CD4-positive, alpha-beta T cell (primary cell): ENCODE data around the gene CTIF. TPM values are rescaled to one million over a fixed set of nuclear protein-coding genes. Genes with fewer than 3 reads are reported as not detected.

ENCODE experiments used
- ATAC-seq: fragments of 200-7000 bp; cut with Tn5 transposase; one replicate; pipeline ENCODE4 v1.10.0; 2022; ENCODE audit warnings: mild to moderate bottlenecking; ENCODE audit not compliant: poor library complexity
- CTCF ChIA-PET: fragments of 350-600 bp; sonication (Branson Sonifier 250); formaldehyde crosslinking; loops from one replicate; lab custom pipeline; 2021; ENCODE audit warnings: antibody characterized with exemption, inconsistent platforms; lab: Charles Lee
- POLR2A ChIA-PET: fragments of 350-600 bp; sonication (Branson Sonifier 250); formaldehyde crosslinking; loops from one replicate; lab custom pipeline; 2021; ENCODE audit warnings: antibody characterized with exemption, inconsistent platforms; lab: Charles Lee
- DNase-seq, 14 experiments: peaks; one replicate each; pipeline ENCODE4 v3.0.0-alpha.2; 2013 to 2020; ENCODE audit warnings: mixed read lengths in 2 of 14
- H3K27ac ChIP-seq, 2 donors: one replicate each; pipeline versions ENCODE4 v1.5.1 to v1.7.0; 2013; ENCODE audit warnings: low read length in 2 of 2, low read depth in 1 of 2, mild to moderate bottlenecking in 1 of 2
- H3K27me3 ChIP-seq, 2 experiments: 1 replicate in 1 of 2; 2 replicates in 1 of 2; pipeline versions ENCODE4 v1.6.1 to v1.7.0; 2013; ENCODE audit warnings: low read length in 2 of 2, control low read depth in 1 of 2, mild to moderate bottlenecking in 1 of 2, moderate library complexity in 1 of 2; ENCODE audit not compliant: insufficient read depth in 2 of 2, control insufficient read depth in 1 of 2
- H3K36me3 ChIP-seq: one replicate; pipeline ENCODE4 v1.6.1; 2013; ENCODE audit warnings: low read length, control low read depth; ENCODE audit not compliant: insufficient read depth
- H3K4me1 ChIP-seq: one replicate; pipeline ENCODE4 v1.6.1; 2013; ENCODE audit warnings: low read length, control low read depth; ENCODE audit not compliant: insufficient read depth
- H3K4me3 ChIP-seq: one replicate; pipeline ENCODE4 v1.5.1; 2013; ENCODE audit warnings: mild to moderate bottlenecking, low read length, moderate library complexity
- H3K9me3 ChIP-seq, 2 experiments: 1 replicate in 1 of 2; 2 replicates in 1 of 2; pipeline versions ENCODE4 v1.6.1 to v1.7.0; 2013; ENCODE audit warnings: low read length in 2 of 2, mild to moderate bottlenecking in 2 of 2, control low read depth in 1 of 2, moderate library complexity in 1 of 2; ENCODE audit not compliant: control insufficient read depth in 1 of 2, insufficient read depth in 1 of 2
- H3K27ac Mint-ChIP-seq: one replicate; pipeline ENCODE4 v1.8.0; 2020; ENCODE audit warnings: mixed read lengths
- H3K27me3 Mint-ChIP-seq: one replicate; pipeline ENCODE4 v1.8.0; 2021; ENCODE audit warnings: mixed read lengths
- H3K36me3 Mint-ChIP-seq: one replicate; pipeline ENCODE4 v1.8.0; 2021; ENCODE audit warnings: low read depth, mixed read lengths
- H3K4me1 Mint-ChIP-seq: one replicate; pipeline ENCODE4 v1.8.0; 2021; ENCODE audit warnings: low read depth, mixed read lengths
- H3K4me3 Mint-ChIP-seq: one replicate; pipeline ENCODE4 v1.8.0; 2020; ENCODE audit warnings: mild to moderate bottlenecking, mixed read lengths
- H3K9me3 Mint-ChIP-seq: one replicate; pipeline ENCODE4 v1.8.0; 2020; ENCODE audit warnings: mixed read lengths
- CTCF ChIP-seq: fragments of 200-600 bp; IDR thresholded peaks from one replicate; pipeline ENCODE4 v1.8.0; 2022; ENCODE audit warnings: antibody characterized with exemption, mild to moderate bottlenecking
- intact Hi-C, 2 experiments: fragments of 100-400 bp; cut with DNase I in 1 of 2; cut with micrococcal nuclease in 1 of 2; formaldehyde crosslinking; loops; one replicate each; pipeline versions ENCODE4 v1.15.1 to v1.9.0; 2023 to 2025; cut with DNase I, micrococcal nuclease
- total RNA-seq, 174 experiments: library from RNA in 2 of 174; stranded (reverse) in 2 of 174; gene quantifications; one replicate each; pipeline ENCODE4 v1.2.3 and lab custom pipeline; 2021 to 2026

The CTIF gene
- total RNA-seq, 2 experiments from 2014 or later: 1.1 to 2.9 TPM

GRCh38 chr18:48824231-48824970, 285.6 kb downstream of the CTIF start:
- intact Hi-C loops: no loop called here
- no peak overlapping the region for H3K27ac ChIP-seq
- TF ChIP-seq CTCF: no peak
- no peaks in the 10 kb centered on the region for H3K27me3 ChIP-seq
- no peaks in the 10 kb centered on the region for H3K36me3 ChIP-seq
- peaks cover 33% of the 10 kb centered on the region for H3K4me1 ChIP-seq
- no peak overlapping the region for H3K4me3 ChIP-seq
- ChIA-PET POLR2A (no interaction called here), CTCF (no interaction called here)
- Mint-ChIP-seq H3K27me3 (no peaks in the 10 kb centered on the region), H3K9me3 (no peaks in the 10 kb centered on the region), H3K4me1 (peaks cover 13% of the 10 kb centered on the region), H3K27ac (no peak overlapping the region), H3K4me3 (no peak overlapping the region), H3K36me3 (no peaks in the 10 kb centered on the region)
- no peaks in the 10 kb centered on the region for H3K9me3 ChIP-seq
- ATAC-seq: no peak
- DNase-seq: peak in 1 of 14 experiments; percentile 1

GRCh38 chr18:48825101-48825745, 286.4 kb downstream of the CTIF start:
- intact Hi-C loops: no loop called here
- Histone ChIP-seq H3K36me3 (no peaks in the 10 kb centered on the region), H3K27me3 (no peaks in the 10 kb centered on the region), H3K27ac (no peak overlapping the region), H3K4me1 (peaks cover 39% of the 10 kb centered on the region), H3K9me3 (no peaks in the 10 kb centered on the region), H3K4me3 (no peak overlapping the region)
- no peaks in the 10 kb centered on the region for H3K36me3 Mint-ChIP-seq
- TF ChIP-seq CTCF: no peak
- no peak overlapping the region for H3K4me3 Mint-ChIP-seq
- H3K27ac Mint-ChIP-seq: no peak overlapping the region
- no peaks in the 10 kb centered on the region for H3K27me3 Mint-ChIP-seq
- ATAC-seq (no peak), DNase-seq (peak in 2 of 14 experiments; percentile 0 to 24)
- H3K9me3 Mint-ChIP-seq: no peaks in the 10 kb centered on the region
- ChIA-PET POLR2A (no interaction called here), CTCF (no interaction called here)
- peaks cover 14% of the 10 kb centered on the region for H3K4me1 Mint-ChIP-seq

GRCh38 chr18:48826271-48826670, 287.4 kb downstream of the CTIF start:
- intact Hi-C loops: no loop called here
- H3K9me3 ChIP-seq: no peaks in the 10 kb centered on the region
- H3K27me3 ChIP-seq: no peaks in the 10 kb centered on the region
- no peaks in the 10 kb centered on the region for H3K9me3 Mint-ChIP-seq
- TF ChIP-seq CTCF: no peak
- no peaks in the 10 kb centered on the region for H3K27me3 Mint-ChIP-seq
- no peak overlapping the region for H3K4me3 ChIP-seq
- ChIA-PET CTCF (no interaction called here), POLR2A (interaction anchor here (1.4 kb wide), 1 partner anchor 13 kb away, joined by 3 read pairs; no protein-coding TSS in a partner anchor)
- peaks cover 19% of the 10 kb centered on the region for H3K4me1 Mint-ChIP-seq
- H3K4me1 ChIP-seq: peaks cover 39% of the 10 kb centered on the region
- H3K36me3 Mint-ChIP-seq: no peaks in the 10 kb centered on the region
- no peak overlapping the region for H3K27ac ChIP-seq
- peak in 2 of 14 experiments; percentile 1 for DNase-seq
- ATAC-seq: no peak
- H3K4me3 Mint-ChIP-seq: no peak overlapping the region
- no peak overlapping the region for H3K27ac Mint-ChIP-seq
- H3K36me3 ChIP-seq: no peaks in the 10 kb centered on the region
